ENCODE measurements around the gene RAB10.
A peak's percentile ranks its signal among the peaks of the same experiment; 100 is the strongest.
"Not testable (repeated sequence)": the region's sequence is repeated elsewhere in the genome, so short reads cannot be mapped to it uniquely, and the experiment has no call there.

RAB10 gene

DNA sequence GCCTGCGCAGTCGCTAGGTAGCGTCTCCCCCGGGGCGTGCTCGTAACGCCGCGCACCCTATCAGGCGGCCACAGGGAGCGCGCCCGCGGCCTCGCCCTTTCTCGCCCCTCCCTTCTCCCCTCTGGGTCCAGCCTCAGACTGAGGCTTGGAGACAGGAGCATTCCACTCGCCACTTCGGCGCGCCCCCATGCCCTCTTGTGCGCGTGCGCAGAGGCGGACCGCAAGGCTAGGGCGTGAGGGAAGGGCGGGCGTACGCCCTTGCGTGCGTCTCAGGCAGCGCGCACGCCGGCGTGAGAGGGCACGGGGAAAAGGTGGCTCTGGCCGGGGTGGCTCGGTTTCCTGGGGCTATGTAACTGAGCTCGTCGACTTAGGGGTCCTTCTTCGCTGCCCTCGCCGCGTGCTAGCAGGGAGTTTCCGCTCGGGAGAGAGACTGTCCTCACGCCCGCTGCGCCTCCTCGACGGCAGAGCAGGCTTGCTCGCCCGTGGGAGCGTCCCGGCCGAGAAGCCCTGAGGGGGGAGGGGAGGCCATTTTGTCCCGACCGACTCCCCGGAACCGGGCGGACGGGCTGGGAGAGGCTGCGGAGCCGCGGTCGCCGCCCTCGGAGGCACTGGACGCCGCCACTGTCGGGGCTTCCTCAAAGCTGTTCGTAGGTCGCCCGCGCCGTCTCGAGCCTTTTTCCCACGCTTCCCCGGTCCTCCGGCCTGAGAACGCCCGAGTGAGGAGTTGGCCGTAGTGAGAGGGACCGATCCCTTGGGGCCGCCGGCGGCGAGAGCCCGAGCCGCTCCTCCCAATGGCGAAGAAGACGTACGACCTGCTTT lies at the start of gene RAB10:
RAB10 (plus strand) TSS at position 267 of the 819 bp plus-strand sequence; CDS start at position 792, 525 bp downstream.
- peak; percentile 99 for DNase-seq

DNA sequence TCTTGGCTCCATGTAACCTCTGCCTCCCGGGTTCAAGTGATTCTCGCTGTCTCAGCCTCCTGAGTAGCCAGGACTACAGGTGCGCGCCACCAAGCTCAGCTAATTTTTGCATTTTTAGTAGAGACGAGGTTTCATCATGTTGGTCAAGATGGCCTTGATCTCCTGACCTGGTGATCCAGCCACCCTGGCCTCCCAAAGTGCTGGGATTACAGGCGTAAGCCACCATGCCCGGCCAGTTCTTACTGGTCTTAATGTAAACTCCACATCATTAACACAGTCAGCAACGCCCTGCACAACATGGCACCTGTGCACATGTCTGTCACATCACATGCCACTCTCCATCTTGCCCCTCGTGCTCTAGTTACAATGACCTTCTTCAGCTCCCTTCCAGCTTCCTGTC lies 45.8 kb upstream of the RAB10 start:
- no peak for DNase-seq

- no peak for DNase-seq
Measured at GRCh38 chr2:25989154-25989553, 44.7 kb upstream of the RAB10 start.

- DNase-seq, result no peak
Measured at GRCh38 chr2:25991965-25992364, 41.9 kb upstream of the RAB10 start.

- no peak for DNase-seq
Measured at GRCh38 chr2:25992556-25992955, 41.3 kb upstream of the RAB10 start.

DNA sequence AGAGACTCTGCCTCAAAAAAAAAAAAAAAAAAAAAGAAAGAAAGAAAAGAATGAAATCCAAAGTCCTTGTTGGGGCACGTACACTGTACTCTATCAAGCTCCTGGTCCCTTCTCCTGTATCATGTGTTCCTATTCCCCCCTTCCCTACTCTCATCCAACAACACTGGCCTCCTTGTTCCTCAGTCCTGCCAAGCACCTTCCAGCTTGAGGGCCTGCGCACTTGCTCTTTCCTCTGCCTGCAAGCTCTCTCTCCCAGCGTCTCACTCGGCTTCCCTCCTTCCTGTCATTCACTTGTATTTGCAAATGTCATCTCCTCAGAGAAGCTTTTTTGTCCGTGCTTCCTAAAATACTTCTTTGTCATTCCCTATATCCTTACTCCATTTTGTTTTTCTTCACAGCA lies 40.8 kb upstream of the RAB10 start:
- DNase-seq, result no peak

GRCh38 chr2:25994509-25994908 lies 39.4 kb upstream of the RAB10 start:
- no peak for DNase-seq

DNA sequence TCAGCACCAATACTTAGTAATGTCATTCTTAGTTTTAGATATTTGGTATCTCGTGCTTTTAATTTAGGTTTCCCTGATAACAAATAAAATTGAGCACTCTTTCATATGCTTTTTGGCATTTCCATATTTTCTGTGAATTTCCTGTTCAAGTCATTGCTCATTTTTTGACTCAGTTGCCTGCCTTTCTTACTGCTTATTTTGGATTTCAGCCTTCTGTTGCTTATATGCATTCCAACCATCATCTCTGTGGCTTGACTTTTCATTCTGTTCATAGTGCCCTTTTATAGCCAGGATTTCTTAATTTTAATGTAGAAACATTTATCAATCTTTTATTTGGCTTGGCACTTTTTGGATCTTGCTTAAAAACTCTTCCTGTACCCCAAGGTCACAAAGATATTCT lies 37.0 kb upstream of the RAB10 start:
- DNase-seq, result no peak

- not testable (repeated sequence) for DNase-seq
Measured at GRCh38 chr2:25998816-25999383, 35.0 kb upstream of the RAB10 start.

DNA sequence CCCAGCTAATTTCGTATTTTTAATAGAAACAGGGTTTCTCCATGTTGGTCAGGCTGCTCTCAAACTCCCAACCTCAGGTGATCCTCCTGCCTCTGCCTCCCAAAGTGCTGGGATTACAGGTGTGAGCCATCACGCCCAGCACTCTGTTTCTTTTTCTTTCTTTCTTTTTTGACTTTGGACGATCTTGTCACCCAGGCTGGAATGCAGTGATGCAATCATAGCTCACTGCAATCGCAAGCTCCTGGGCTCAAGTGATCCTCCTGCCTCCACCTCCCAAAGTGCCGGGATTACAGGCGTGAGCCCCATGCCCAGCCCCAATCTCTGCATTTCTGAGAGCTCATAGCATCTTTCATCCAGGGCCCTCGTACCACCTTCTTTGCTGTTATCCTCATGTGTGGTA lies 34.5 kb upstream of the RAB10 start:
- not testable (repeated sequence) for DNase-seq

DNA sequence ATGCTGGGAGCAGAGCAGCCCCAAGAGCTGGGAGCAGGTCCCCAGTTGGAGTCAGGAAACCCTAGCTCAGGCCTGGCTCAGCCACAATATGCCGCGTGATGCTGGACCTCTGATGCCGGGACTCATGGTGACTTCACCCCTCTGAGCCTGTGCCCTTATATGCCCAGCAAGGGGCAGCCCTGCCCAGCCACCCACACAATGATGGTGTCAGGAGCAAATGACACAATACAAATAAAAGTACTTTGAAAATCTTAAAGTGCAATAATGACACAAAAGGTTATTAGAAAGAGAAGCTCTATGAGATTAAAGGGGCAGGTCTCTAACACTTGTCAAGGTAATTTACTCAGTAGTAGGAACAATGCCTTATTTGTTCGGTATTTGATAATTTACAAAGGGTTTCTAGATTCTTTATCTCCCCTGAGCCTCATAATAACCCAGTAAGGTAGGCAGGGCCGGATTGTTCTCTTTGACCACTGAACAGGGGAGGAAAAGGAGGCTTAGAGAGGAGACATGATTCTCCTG lies 33.3 kb upstream of the RAB10 start:
- no peak for DNase-seq

DNA sequence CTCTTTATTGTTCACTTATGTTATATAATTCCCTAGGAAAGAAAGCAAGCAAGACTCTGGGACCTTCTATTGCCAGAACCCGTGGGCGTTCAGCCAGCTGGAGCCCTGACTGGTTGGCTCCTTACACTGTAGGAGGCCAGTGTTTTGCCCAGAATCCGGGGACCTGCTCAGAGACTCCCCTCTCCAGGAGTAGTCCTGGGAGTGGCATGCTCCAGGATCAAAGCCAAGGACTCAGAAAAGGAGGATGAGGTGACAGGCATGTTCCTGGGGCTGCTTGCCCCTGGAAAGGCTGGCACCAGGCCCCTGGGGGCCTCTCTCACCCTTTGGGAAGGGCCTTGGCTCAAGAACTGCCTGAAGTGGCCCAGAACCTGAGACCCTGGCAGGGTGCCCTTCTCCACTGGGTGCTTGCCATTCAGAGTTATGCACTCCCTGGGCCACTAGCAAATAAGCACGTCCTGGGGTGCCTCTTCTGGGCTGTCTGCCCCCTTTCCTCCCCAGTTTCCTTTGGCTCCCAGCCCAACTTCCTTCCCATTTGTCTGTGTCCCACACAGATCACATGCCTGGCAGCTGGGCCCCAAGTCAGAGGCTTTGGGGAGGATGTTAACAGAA lies 32.0 kb upstream of the RAB10 start:
- DNase-seq, result no peak

DNA sequence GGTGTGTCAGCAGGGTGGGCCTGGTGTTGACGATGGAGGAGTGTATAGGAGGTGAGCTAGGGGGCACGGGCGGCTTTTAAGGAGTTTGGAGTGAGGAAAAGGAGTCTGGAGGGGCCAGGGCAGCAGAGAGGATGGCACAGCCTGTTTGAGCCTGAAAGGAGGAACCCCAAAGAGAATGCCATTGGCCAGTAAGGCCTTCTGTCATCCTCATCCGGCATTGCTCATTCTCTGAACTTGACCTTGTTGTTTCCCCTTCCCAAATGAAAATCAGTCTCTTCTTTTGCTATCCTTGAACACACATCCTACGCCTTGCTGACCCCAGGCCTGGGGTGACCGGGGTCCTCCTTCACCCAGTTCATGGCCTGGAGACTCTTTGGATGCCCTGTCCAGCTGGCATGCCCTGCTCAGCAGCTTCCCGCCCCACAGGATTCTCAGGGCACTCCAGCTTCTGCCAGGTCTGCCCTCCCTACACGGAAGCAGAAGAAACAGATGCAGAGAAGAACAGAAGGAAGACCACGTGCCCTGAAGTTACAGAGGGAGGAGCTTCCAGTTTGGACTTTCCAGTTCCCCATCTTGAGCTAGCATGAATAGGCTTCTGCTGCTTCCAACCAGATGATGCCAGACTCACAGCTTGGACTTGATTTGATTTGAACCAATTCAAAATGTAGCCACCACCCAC lies 31.1 kb upstream of the RAB10 start:
- no peak for DNase-seq

DNA sequence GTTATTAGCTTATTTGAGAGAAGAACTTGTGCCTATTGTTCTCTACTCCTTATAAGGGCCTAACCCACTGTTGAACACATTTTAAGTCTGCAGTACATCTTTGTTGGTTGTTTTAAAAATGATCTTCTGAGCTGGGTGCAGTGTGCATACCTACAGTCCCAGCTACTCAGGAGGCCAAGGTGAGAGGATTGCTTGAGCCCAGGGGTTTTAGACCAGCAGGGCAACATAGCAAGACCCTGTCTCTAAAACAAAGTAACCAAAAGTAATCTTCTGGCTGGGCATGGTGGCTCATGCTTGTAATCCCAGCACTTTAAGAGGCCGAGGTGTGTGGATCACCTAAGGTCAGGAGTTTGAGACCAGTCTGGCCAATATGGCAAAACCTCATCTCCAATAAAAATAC lies 25.8 kb upstream of the RAB10 start:
- DNase-seq, result no peak

- no peak for DNase-seq
Measured at GRCh38 chr2:26008851-26009566, 24.9 kb upstream of the RAB10 start.

- DNase-seq, result no peak
Measured at GRCh38 chr2:26009567-26009963, 24.3 kb upstream of the RAB10 start.

- DNase-seq, result no peak
Measured at GRCh38 chr2:26010943-26011342, 22.9 kb upstream of the RAB10 start.

DNA sequence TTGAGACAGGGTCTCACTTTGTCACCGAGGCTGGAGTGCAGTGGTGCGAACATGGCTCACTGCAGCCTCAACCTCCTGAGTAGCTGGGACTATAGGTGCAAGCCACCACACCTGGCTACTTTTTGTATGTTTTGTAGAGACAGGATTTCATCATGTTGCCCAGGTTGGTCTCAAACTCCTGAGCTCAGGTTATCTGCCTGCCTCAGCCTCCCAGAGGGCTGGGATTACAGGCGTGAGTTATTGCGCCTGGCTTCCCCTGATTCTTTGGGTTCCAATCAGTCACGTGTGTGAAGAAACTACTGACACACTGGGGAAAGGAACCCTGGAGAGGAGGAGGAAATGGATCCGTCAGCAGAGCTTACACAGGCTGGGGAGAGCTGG lies 22.3 kb upstream of the RAB10 start:
- no peak for DNase-seq

GRCh38 chr2:26011990-26012856 lies 21.7 kb upstream of the RAB10 start:
- DNase-seq, result no peak

DNA sequence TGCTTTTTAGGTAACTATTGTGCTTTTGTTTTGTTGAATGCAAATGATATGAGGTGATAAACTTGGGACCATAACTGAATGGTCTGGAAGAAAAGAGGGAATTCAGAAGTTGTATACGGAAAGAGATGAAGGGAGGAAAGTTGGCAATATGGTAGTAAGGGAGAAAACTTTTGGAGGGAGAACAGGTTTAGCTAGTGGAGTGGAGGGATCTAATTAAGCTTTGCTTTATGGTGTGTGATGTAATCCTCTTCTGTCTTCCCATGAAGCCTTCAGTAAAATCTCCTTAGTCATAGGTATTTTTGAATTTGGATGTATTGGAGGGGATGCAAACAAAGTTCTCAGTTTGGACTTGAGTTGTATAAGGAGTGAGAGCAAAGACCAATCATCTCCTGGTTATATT lies 20.2 kb upstream of the RAB10 start:
- DNase-seq, result no peak

GRCh38 chr2:26016012-26016705 lies 17.7 kb upstream of the RAB10 start:
- DNase-seq, result no peak

Measured in stimulated activated CD4-positive, alpha-beta T cell treated with anti-CD3 and anti-CD28 coated beads, Interleukin-4, amount 100 ng/mL, for 24 hours (primary cell).